Coronary artery (tissue), 2 donors: ENCODE data around the gene EWSR1.

ENCODE experiments used
- DNase-seq: peaks from one replicate; pipeline ENCODE4 v3.0.0-alpha.2; 2017; ENCODE audit warnings: low spot score
- H3K27ac ChIP-seq, 2 donors: fragments of 200-600 bp; sonication (generic); one replicate each; pipeline ENCODE4 v1.5.1; 2016 to 2019
- H3K4me3 ChIP-seq: fragments of 200-600 bp; sonication (generic); 2 replicates; pipeline ENCODE4 v1.5.1; 2016; ENCODE audit warnings: mild to moderate bottlenecking, moderate library complexity
- TF ChIP-seq, protein P1 (sequence below): fragments of 200-600 bp; sonication (generic); IDR thresholded peaks from one replicate; pipeline ENCODE4 v1.5.1; 2019; ENCODE audit warnings: antibody characterized with exemption

Gene EWSR1

DNA sequence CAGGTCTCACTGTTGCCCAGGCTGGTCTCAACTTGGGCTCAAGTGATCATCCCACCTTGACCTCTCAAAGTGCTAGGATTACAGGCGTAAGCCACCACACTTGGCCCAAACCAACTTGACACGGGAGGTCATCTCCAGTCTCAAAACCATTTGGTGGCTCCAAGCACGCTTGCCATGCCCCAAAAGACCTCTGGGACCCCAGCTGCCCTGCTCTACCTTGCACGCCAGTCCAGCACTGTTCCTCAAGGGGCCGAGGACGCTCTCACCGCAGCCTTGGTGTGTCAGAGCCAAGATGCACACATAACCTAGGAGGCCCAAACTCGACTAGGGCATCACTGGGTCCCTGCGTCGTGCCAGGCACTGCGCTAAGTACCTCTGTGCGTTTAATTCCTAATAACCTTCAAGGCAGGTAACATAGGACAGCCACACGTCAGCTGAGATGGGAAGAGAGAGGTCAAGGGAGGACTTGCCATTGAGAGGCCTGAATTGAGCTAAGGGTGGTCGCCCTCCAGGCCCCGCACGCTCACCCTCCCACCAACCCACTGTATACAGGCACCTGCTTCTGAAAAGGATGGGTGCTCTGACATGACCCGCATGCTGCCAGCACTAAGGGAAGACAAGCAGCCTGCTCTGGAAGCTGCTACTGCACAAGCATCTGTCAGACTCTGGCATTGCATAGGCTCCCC is 33.8 kb downstream of the EWSR1 start:
- Histone ChIP-seq H3K4me3 (no peak overlapping the region), H3K27ac (peak overlapping the region in 1 of 2 donors; percentile 19)
- TF ChIP-seq, protein P1, sequence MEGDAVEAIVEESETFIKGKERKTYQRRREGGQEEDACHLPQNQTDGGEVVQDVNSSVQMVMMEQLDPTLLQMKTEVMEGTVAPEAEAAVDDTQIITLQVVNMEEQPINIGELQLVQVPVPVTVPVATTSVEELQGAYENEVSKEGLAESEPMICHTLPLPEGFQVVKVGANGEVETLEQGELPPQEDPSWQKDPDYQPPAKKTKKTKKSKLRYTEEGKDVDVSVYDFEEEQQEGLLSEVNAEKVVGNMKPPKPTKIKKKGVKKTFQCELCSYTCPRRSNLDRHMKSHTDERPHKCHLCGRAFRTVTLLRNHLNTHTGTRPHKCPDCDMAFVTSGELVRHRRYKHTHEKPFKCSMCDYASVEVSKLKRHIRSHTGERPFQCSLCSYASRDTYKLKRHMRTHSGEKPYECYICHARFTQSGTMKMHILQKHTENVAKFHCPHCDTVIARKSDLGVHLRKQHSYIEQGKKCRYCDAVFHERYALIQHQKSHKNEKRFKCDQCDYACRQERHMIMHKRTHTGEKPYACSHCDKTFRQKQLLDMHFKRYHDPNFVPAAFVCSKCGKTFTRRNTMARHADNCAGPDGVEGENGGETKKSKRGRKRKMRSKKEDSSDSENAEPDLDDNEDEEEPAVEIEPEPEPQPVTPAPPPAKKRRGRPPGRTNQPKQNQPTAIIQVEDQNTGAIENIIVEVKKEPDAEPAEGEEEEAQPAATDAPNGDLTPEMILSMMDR, result no peak
- DNase-seq, result no peak

DNA sequence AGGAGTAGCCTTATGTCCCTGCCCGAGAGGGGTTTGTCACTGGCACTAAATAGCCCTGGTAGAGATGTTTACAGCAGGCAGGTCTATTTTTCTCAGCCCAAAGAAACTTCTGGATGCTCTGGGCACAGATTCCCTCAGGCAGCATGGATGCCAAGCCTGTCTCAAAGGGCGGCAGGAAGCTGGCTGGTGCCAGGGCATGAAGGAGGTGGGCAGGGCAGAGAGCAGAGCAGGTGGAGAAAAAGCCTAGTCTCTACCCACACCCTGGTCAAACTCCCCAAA is 34.3 kb downstream of the EWSR1 start:
- H3K4me3 ChIP-seq, result no peak overlapping the region
- TF ChIP-seq, protein P1, result no peak
- peak overlapping the region in 1 of 2 donors; percentile 19 for H3K27ac ChIP-seq
- no peak for DNase-seq

DNA sequence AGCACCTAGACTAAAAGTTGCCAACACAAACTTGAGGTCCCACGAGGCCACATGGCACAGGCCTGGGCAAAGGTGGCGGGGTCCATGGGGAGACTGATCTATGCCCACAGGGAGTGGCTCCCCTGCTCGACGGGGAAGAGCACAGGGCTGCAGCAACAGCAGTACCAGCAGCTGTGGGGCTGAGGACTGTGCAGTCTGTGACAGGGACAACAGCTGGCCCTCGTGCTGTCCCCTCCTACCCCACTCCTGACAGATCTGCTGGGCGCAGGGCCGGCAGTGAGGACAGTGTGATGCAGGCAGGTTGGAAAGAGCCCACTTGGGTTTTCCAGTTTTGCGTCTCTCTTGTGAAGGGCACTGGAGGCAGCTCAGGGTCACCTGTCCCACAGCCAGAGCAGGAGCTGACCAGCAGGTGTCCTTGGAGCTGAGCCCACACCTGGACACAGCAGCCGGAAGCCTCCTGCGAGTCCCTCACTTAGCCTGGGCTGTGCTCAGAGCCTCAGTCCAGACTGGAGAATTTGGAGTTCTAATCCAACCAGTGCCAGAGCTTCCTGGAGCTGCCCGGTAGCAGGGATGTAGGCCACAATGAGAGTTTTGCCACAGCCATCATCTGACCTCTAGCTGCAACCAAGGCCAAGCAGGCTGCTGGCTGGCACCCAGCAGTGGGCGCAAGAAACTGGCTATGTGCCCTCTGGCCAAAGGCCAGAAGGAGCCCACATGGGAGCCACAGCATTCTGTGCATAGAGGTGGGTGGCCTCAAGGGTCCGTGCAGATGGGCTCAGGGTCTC is 34.8 kb downstream of the EWSR1 start:
- peak overlapping the region in 1 of 2 donors; percentile 32 for H3K27ac ChIP-seq
- no peak overlapping the region for H3K4me3 ChIP-seq
- no peak for DNase-seq
- TF ChIP-seq, protein P1, result no peak

DNA sequence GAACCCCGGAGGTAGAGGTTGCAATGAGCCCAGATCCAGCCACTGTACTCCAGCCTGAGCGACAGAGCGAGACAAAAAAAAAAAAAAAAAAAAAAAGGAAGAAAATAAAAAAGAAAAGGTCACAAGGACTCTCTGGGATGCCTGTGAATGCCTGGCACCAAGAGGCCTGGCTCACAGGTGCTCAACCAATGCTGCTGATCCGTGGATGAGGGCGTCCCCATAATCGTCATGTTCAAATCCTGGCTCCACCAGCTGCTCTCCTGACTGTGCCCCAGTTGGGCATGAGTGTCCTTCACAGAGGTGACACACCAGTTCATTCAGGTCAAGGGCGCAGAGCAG is 37.7 kb downstream of the EWSR1 start:
- Histone ChIP-seq H3K4me3 (peak overlapping the region; percentile 98), H3K27ac (peak overlapping the region in 1 of 2 donors; percentile 95)
- TF ChIP-seq, protein P1, result no peak
- DNase-seq, result no peak

DNA sequence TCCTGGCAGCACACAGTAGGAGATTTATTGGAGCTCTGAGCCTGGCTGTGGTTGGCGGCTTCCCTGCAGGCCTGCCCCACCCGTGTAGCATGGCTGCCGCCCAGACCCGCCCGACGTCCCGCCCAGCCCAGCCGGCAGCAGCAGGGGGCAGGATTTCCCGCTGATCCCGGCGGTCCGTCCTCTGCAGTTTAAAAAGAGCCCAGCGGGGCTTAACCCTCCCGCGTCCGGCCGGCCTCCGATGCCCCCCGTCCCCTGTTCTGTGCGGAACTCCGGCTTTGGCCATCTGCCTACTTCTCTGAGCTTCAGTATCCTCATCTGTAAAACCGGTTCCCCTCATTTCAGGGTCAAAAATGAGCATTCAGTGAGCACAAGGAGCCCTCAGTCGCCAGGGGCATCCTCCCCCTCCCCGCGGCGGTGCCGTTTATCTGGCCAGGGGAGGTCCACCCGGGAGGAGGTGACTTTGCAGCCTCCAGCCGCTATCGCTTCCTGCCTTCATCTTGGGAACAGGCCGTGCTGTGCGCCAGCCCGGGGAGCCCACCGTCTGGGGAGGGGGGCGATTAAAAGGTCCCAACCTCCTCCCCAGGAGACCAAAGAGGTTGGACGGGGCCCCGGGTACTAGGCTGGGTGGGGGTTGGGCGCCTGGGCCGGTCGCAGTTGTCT is 38.2 kb downstream of the EWSR1 start, which contains the start of gene GAS2L1:
GAS2L1 (plus strand) TSS at position 476 of the 660 bp plus-strand sequence. CDS start 1,456 bp downstream, outside the sequence.
- DNase-seq, result peak; percentile 91
- Histone ChIP-seq H3K4me3 (peak within 1 kb of the TSS; percentile 98), H3K27ac (peak within 1 kb of the TSS; percentile 80 to 95)
- TF ChIP-seq, protein P1, result peak; percentile 57

DNA sequence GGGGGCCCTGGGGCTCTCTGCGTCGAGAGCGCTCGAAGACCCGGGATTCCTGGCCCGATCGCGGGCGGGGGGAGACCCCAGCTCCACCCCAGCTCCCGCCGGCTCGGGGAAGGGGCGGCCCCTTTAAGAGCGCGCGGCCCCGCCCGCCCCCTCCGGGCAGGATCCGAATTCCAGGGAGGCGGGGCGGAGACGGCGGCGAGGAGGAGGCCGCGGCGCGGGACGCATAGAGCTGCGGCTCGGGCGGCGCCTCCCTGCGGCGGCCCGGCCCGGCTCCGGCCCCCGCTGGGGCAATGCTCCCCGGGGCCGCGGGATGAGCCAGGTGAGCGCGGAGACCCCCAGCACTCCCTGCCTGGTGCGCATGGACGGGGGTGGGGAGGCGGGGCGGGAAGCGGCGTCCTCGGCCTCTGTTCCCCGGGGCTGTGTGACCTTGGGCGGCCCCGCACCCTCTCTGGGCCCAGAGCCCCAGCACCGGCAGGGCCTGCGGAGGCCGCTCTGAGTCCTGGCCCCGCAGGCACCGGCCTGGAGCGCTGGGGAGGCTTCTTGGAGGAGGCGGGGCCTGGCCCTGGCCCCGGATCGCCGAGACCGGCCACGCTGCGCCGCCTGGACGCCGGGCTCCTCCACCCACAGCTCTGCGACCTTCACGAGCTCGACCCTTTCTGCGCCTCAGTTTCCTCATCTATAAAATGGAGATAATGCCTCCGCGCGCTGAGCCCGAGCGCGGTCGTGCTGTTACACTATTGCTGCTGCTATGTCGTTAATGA is 38.9 kb downstream of the EWSR1 start:
- H3K27ac ChIP-seq, result peak overlapping the region; percentile 80 to 95
- DNase-seq, result peak; percentile 73
- H3K4me3 ChIP-seq, result peak overlapping the region; percentile 98
- TF ChIP-seq, protein P1, result no peak
